Cortex of kidney (tissue), 1 donor: Measurements from ENCODE around the gene DCDC2.
"Not testable (repeated sequence)": the region's sequence is repeated elsewhere in the genome, so short reads cannot be mapped to it uniquely, and the experiment has no call there.

ENCODE experiments used
- DNase-seq: peaks from one replicate; lab custom pipeline; 2025; lab: John Stamatoyannopoulos, UW

The DCDC2 gene

GRCh38 chr6:24145690-24146131, 212.1 kb downstream of the DCDC2 start:
- no peak for DNase-seq

- not testable (repeated sequence) for DNase-seq
Measured at GRCh38 chr6:24142733-24143132, 215.1 kb downstream of the DCDC2 start.

- DNase-seq: no peak
Measured at GRCh38 chr6:24140591-24140990, 217.3 kb downstream of the DCDC2 start.

- no peak for DNase-seq
Measured at GRCh38 chr6:24139639-24140038, 218.2 kb downstream of the DCDC2 start.

GRCh38 chr6:24139080-24139479, 218.8 kb downstream of the DCDC2 start:
- no peak for DNase-seq

- no peak for DNase-seq
Measured at GRCh38 chr6:24131751-24132150, 226.1 kb downstream of the DCDC2 start.

- DNase-seq: no peak
Measured at GRCh38 chr6:24127316-24127715, 230.5 kb downstream of the DCDC2 start.

- no peak for DNase-seq
Measured at GRCh38 chr6:24126586-24127192, 231.2 kb downstream of the DCDC2 start.

- DNase-seq: no peak
Measured at GRCh38 chr6:24125980-24126379, 231.9 kb downstream of the DCDC2 start, which contains the start of gene NRSN1. Gene NRSN1, plus strand, starts transcription at chr6:24126215. Its CDS starts 8,113 bp downstream, at chr6:24134328.

- DNase-seq: no peak
Measured at GRCh38 chr6:24122139-24122538, 235.7 kb downstream of the DCDC2 start.
